GM12864 (cell line): ENCODE measurements around the gene SCO2.

Experiments
- DNase-seq: peaks from one replicate; pipeline ENCODE4 v3.0.0-alpha.2; 2011; ENCODE audit warnings: low read depth
- H3K4me3 ChIP-seq: 2 replicates; pipeline ENCODE4 v1.5.1; 2011; ENCODE audit warnings: mild to moderate bottlenecking, low read depth, low read length, control low read depth
- TF ChIP-seq, protein P1 (sequence below): IDR thresholded peaks from 2 replicates; pipeline ENCODE4 v1.5.1; 2011; ENCODE audit warnings: low read depth, mild to moderate bottlenecking, moderate library complexity, low read length, control low read depth, inconsistent platforms; ENCODE audit errors: missing control alignments

SCO2 gene

DNA sequence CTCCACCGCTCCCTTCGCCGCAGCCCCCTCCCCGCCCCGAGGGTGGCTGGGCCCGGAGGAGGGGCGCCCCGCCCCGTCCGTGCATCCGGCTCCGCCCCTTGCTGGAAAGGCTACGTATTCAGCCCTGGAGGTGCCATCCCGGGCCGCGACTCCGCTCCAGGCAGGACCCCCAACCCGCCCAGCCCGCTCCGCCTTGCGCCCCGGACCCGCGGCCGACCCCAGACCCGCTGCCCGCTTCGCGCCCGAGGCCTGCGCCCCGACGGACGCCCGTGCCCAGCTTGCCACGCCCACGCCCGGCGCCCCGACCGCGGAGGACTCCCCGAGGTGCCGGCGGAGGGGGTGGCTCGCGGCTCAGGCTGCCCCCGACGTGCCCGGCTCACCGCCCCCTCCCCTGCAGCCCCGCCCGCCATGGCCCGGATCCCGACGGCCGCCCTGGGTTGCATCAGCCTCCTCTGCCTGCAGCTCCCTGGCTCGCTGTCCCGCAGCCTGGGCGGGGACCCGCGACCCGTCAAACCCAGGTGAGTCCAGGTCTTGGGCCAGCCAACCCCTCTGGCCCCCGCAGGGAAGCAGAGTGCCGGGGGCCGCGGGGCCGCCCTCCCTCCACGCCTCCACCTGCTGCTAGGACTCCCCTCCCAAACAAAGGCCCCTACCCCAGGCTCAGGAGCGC, 43.8 kb downstream of the SCO2 start, which contains the start of gene ADM2:
ADM2 (plus strand) TSS at position 104 of the 667 bp plus-strand sequence; CDS start at position 409, 305 bp downstream.
- peak within 1 kb of the TSS; percentile 59 for H3K4me3 ChIP-seq
- TF ChIP-seq, protein P1, sequence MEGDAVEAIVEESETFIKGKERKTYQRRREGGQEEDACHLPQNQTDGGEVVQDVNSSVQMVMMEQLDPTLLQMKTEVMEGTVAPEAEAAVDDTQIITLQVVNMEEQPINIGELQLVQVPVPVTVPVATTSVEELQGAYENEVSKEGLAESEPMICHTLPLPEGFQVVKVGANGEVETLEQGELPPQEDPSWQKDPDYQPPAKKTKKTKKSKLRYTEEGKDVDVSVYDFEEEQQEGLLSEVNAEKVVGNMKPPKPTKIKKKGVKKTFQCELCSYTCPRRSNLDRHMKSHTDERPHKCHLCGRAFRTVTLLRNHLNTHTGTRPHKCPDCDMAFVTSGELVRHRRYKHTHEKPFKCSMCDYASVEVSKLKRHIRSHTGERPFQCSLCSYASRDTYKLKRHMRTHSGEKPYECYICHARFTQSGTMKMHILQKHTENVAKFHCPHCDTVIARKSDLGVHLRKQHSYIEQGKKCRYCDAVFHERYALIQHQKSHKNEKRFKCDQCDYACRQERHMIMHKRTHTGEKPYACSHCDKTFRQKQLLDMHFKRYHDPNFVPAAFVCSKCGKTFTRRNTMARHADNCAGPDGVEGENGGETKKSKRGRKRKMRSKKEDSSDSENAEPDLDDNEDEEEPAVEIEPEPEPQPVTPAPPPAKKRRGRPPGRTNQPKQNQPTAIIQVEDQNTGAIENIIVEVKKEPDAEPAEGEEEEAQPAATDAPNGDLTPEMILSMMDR: no peak
- no peak for DNase-seq

DNA sequence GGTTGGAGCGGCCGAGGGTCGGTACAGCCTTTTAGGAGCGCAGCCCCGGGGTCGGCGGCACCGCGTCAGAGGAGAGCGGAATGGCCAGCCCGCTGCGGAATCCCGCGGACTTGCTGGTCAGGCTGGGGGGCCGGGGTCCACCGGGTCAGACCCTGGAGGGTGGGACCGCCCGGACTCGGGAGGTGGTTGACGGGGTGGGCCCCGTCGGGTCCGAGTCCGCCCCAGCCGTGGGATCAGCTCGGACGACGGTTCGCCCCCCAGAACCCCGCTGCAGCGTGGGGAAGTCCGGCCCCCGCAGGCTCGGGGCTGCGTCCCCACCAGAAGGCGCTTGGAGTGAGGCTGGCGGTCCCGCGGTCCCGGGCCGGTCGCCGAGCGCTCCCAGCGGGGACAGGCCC, 44.4 kb downstream of the SCO2 start:
- H3K4me3 ChIP-seq: peak overlapping the region; percentile 59
- DNase-seq: no peak
- TF ChIP-seq, protein P1: no peak

DNA sequence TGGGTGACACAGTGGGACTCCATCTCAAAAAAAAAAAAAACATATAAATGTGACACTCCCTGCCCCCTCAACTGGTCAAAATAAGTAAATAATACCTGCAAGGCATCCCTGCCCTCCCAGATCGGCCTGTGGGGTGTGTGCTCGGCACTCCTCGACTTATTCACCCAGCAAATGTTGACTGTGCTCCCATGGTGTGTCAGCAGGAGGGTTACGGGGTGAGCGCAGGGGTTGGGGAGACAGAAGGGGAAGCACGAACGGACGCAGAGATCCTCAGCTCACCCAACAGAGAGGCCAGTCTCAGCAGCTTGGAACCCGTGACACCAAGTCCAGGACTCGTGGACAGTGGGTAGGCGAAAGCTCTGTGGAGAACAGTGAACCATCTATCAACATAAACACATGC, 45.7 kb downstream of the SCO2 start:
- no peak for DNase-seq
- TF ChIP-seq, protein P1: no peak

DNA sequence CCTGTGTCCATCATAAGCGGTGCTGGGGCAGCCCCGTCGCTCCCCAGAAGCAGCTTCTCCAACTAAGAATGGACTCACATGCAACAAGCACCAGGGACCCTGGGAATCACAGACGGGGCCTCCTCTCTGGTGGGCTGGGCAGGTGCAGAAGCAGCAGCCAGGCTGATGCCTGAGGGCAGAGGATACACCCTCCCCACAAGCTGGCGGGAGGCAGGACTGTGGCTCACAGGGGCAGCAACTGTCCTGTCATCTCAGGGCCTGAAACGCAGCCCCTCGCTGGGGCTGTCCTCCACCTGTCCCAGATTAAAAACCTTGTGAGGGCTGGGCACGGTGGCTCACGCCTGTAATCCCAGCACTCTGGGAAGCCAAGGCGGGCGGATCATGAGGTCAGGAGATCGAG, 47.5 kb downstream of the SCO2 start:
- no peak for DNase-seq
- no peak overlapping the region for H3K4me3 ChIP-seq
- TF ChIP-seq, protein P1: no peak

More for the DNA sequence above, 45.7 kb downstream of the SCO2 start:
- H3K4me3 ChIP-seq: no peak overlapping the region

DNA sequence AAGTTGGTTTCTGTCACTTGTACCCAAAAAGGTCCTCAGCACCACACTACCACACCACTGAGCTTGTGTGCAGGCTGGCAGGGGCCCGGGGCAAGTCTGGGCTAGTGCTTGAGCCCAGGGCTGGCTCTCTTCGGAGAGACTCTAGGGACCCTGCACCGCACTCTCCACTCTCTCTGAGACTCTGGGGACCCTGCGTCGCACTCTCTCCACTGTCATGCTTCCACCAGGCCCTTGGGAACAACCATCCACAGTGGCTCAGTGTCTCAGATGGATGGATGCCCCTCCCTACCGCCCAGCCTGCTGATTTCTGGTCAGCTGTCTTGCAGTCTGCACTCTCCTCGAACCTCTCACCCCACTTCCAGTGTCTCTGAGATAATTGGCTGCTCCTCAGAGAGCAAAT, 48.5 kb downstream of the SCO2 start:
- TF ChIP-seq, protein P1: no peak
- H3K4me3 ChIP-seq: no peak overlapping the region
- DNase-seq: no peak

DNA sequence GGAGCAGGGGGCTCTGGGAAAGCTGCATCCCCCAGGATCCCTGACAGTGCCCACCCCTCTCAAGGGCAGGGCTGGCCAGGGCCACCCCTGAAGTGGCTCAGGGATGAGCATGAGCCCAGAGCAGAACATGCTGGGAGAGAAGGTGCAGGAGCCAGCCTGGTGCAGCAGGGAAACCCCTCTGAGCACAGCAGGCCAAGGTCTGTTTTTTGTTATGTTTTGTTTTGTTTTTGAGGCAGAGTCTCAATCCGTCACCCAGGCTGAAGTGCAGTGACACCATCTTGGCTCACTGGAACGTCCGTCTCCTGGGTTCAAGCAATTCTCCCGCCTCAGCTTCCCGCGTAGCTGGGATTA, 49.8 kb downstream of the SCO2 start:
- H3K4me3 ChIP-seq: no peak overlapping the region; the same call in 1 of the 2 replicates
- DNase-seq: no peak
- TF ChIP-seq, protein P1: no peak
